GM12892 (cell line): Measurements from ENCODE around the gene FBXO38.

Experiments
- POLR2A ChIP-seq: IDR thresholded peaks from 2 replicates; pipeline ENCODE4 v1.6.1; 2011; ENCODE audit warnings: low read depth, low read length, control low read depth
- POLR2AphosphoS5 ChIP-seq: IDR thresholded peaks from 2 replicates; pipeline ENCODE4 v1.6.1; 2011; ENCODE audit warnings: low read depth, low read length, control low read depth
- TAF1 ChIP-seq: IDR thresholded peaks from 2 replicates; pipeline ENCODE4 v1.6.1; 2011; ENCODE audit warnings: low read depth, mild to moderate bottlenecking, control low read depth, low read length, borderline replicate concordance

- no peak for TF ChIP-seq POLR2A
- no peak for TF ChIP-seq POLR2AphosphoS5
- TF ChIP-seq TAF1, result no peak
These were observed 10.8 kb downstream of the FBXO38 start for GRCh38 chr5:148394587-148395019.
